GM23338 (cell line): Measurements from ENCODE around the gene SQSTM1. TPM values are rescaled to one million over a fixed set of nuclear protein-coding genes. Genes with fewer than 3 reads are reported as not detected.

Experiments
- ATAC-seq: fragments of 200-7000 bp; cut with Tn5 transposase; 3 replicates; pipeline ENCODE4 v1.9.1; 2020
- DNase-seq: peaks from one replicate; pipeline ENCODE4 v3.0.0-alpha.2; 2015; ENCODE audit warnings: low spot score
- H2AFZ ChIP-seq: fragments of 200-600 bp; sonication (generic); 2 replicates; pipeline ENCODE4 v1.8.0; 2016; ENCODE audit warnings: antibody characterized with exemption, mild to moderate bottlenecking, moderate library complexity
- H3F3A ChIP-seq: fragments of 200-600 bp; sonication (generic); replicated peaks from 2 replicates; pipeline ENCODE4 v1.8.0; 2017; ENCODE audit warnings: antibody characterized with exemption, mixed run types, low read depth
- H3K27ac ChIP-seq: fragments of 200-600 bp; sonication (generic); 2 replicates; pipeline ENCODE4 v1.6.1; 2016; ENCODE audit warnings: low read depth
- H3K27me3 ChIP-seq: fragments of 200-600 bp; sonication (generic); 2 replicates; pipeline ENCODE4 v1.8.0; 2016; ENCODE audit warnings: mild to moderate bottlenecking, mixed run types, moderate library complexity; ENCODE audit not compliant: insufficient read depth
- H3K36me3 ChIP-seq: fragments of 200-600 bp; sonication (generic); 2 replicates; pipeline ENCODE4 v1.8.0; 2016; ENCODE audit warnings: mild to moderate bottlenecking; ENCODE audit not compliant: insufficient read depth
- H3K4me1 ChIP-seq: fragments of 200-600 bp; sonication (generic); 2 replicates; pipeline ENCODE4 v1.8.0; 2016; ENCODE audit warnings: mild to moderate bottlenecking, moderate library complexity; ENCODE audit not compliant: insufficient read depth
- H3K4me2 ChIP-seq: fragments of 200-600 bp; sonication (generic); 2 replicates; pipeline ENCODE4 v1.7.1; 2017; ENCODE audit warnings: mixed run types
- H3K4me3 ChIP-seq: fragments of 200-600 bp; sonication (generic); 2 replicates; pipeline ENCODE4 v1.6.1; 2016; ENCODE audit warnings: mixed run types
- H3K79me2 ChIP-seq: fragments of 200-600 bp; sonication (generic); replicated peaks from 2 replicates; pipeline ENCODE4 v1.8.0; 2017; ENCODE audit warnings: mild to moderate bottlenecking; ENCODE audit not compliant: insufficient read depth
- H3K9me2 ChIP-seq: fragments of 200-600 bp; sonication (generic); 2 replicates; pipeline ENCODE4 v1.8.0; 2017; ENCODE audit not compliant: insufficient read depth
- H4K20me1 ChIP-seq: fragments of 200-600 bp; sonication (generic); replicated peaks from 2 replicates; pipeline ENCODE4 v1.8.0; 2017; ENCODE audit warnings: mild to moderate bottlenecking; ENCODE audit not compliant: insufficient read depth
- H3K27ac Mint-ChIP-seq: 2 replicates; pipeline ENCODE4 v1.8.0; 2020; ENCODE audit warnings: inconsistent platforms, mild to moderate bottlenecking, moderate library complexity, mixed read lengths
- H3K27me3 Mint-ChIP-seq: 3 replicates; pipeline ENCODE4 v1.8.0; 2022; ENCODE audit warnings: low read depth, mild to moderate bottlenecking, moderate library complexity, mixed read lengths, inconsistent platforms; ENCODE audit not compliant: insufficient read depth, poor library complexity
- H3K36me3 Mint-ChIP-seq: 3 replicates; pipeline ENCODE4 v1.8.0; 2021; ENCODE audit warnings: low read depth, mild to moderate bottlenecking, inconsistent platforms, moderate library complexity, mixed read lengths
- H3K4me1 Mint-ChIP-seq: 3 replicates; pipeline ENCODE4 v1.8.0; 2020; ENCODE audit warnings: mild to moderate bottlenecking, inconsistent platforms, mixed read lengths
- H3K4me3 Mint-ChIP-seq: 3 replicates; pipeline ENCODE4 v1.8.0; 2021; ENCODE audit warnings: moderate library complexity, mild to moderate bottlenecking, inconsistent platforms, mixed read lengths
- H3K9me3 Mint-ChIP-seq: 3 replicates; pipeline ENCODE4 v1.8.0; 2020; ENCODE audit warnings: moderate library complexity, mild to moderate bottlenecking, inconsistent platforms, mixed read lengths
- CTCF ChIP-seq, 2 experiments: fragments of 200-600 bp in 1 of 2; sonication (generic) in 1 of 2; conservative IDR thresholded peaks; 2 replicates each; pipeline versions ENCODE4 v1.5.1 to v1.6.1; 2016 to 2017; ENCODE audit warnings: antibody characterized with exemption in 2 of 2, low read depth in 2 of 2, mild to moderate bottlenecking in 2 of 2, moderate library complexity in 1 of 2
- EZH2 ChIP-seq: fragments of 200-600 bp; sonication (generic); IDR thresholded peaks from one replicate; pipeline ENCODE4 v1.8.0; 2017; ENCODE audit warnings: antibody characterized with exemption, mild to moderate bottlenecking, low read depth; ENCODE audit not compliant: unreplicated experiment
- ZNF114 ChIP-seq: fragments of 250-450 bp; sonication (Bioruptor Pico); IDR thresholded peaks from 2 replicates; pipeline ENCODE4 v1.5.0; 2020; ENCODE audit warnings: mild to moderate bottlenecking, moderate library complexity
- ZNF462 ChIP-seq: fragments of 250-450 bp; sonication (Bioruptor Pico); IDR thresholded peaks from 2 replicates; pipeline ENCODE4 v1.5.0; 2020; ENCODE audit warnings: mild to moderate bottlenecking, moderate library complexity
- polyA plus RNA-seq: library from polyadenylated mRNA; unstranded; fragments of >200 nt; fragmentation: Nextera tagmentation; extraction: Ambion mirVana; gene quantifications from 2 replicates; pipeline ENCODE4 v1.2.1, GENCODE V29; 2016
- total RNA-seq: library from RNA; depleted of rRNA; stranded (reverse); fragments of >200 nt; shearing (Covaris generic); gene quantifications from 2 replicates; pipeline ENCODE4 v1.2.3, GENCODE V29; 2014

The SQSTM1 gene
- total and polyA plus RNA-seq, 2 experiments from 2014 or later: 58.0 to 92.6 TPM

- TF ChIP-seq ZNF462: no peak
- Mint-ChIP-seq H3K9me3 (peaks cover 38% of the 10 kb centered on the region), H3K36me3 (peaks cover 70% of the 10 kb centered on the region), H3K27me3 (no peaks in the 10 kb centered on the region), H3K4me1 (no peaks in the 10 kb centered on the region), H3K27ac (no peak overlapping the region), H3K4me3 (no peak overlapping the region)
- Histone ChIP-seq H2AFZ (no peak overlapping the region), H3K9me2 (0 out of 2 replicates have a peak, but pooled peaks cover 2% of the 10 kb centered on the region), H3K27ac (no peak overlapping the region), H3K79me2 (no peaks in the 10 kb centered on the region), H3K36me3 (peaks cover 24% of the 10 kb centered on the region), H3K4me3 (no peak overlapping the region), H3F3A (no peaks in the 10 kb centered on the region), H3K27me3 (no peaks in the 10 kb centered on the region), H3K4me1 (no peaks in the 10 kb centered on the region), H3K4me2 (no peak overlapping the region), H4K20me1 (no peaks in the 10 kb centered on the region)
- no peak for ATAC-seq
- no peak for DNase-seq
These were observed 65.6 kb downstream of the SQSTM1 start for GRCh38 chr5:179886190-179886911.

GRCh38 chr5:179887095-179887494 lies 66.4 kb downstream of the SQSTM1 start:
- H3K27ac ChIP-seq: no peak overlapping the region
- H3K9me3 Mint-ChIP-seq: peaks cover 35% of the 10 kb centered on the region
- no peaks in the 10 kb centered on the region for H3K4me1 ChIP-seq
- H3K4me1 Mint-ChIP-seq: no peaks in the 10 kb centered on the region
- no peaks in the 10 kb centered on the region for H3K27me3 ChIP-seq
- 0 out of 2 replicates have a peak, but pooled peaks cover under 1% of the 10 kb centered on the region for H3K9me2 ChIP-seq
- no peaks in the 10 kb centered on the region for H3K27me3 Mint-ChIP-seq
- no peak overlapping the region for H3K4me3 ChIP-seq
- no peaks in the 10 kb centered on the region for H3F3A ChIP-seq
- H3K79me2 ChIP-seq: no peaks in the 10 kb centered on the region
- no peak overlapping the region for H2AFZ ChIP-seq
- peaks cover 24% of the 10 kb centered on the region for H3K36me3 ChIP-seq
- H3K36me3 Mint-ChIP-seq: peaks cover 70% of the 10 kb centered on the region
- no peaks in the 10 kb centered on the region for H4K20me1 ChIP-seq
- no peak overlapping the region for H3K4me3 Mint-ChIP-seq
- no peak overlapping the region for H3K27ac Mint-ChIP-seq
- H3K4me2 ChIP-seq: no peak overlapping the region
- ATAC-seq (no peak), DNase-seq (no peak)
- TF ChIP-seq EZH2: no peak
- no peak for TF ChIP-seq ZNF114 (CRISPR knock-in tag)
- TF ChIP-seq CTCF (conservative IDR thresholded peaks at IDR 0.05; ENCODE audit: low read depth in 2 of 2): no peak
